Activated T-helper 1 cell treated with Interleukin-2 at 50 U/mL for 16 hours (primary cell): ENCODE results near the gene TMEM161B.
"Not testable (repeated sequence)": the region's sequence is repeated elsewhere in the genome, so short reads cannot be mapped to it uniquely, and the experiment has no call there.

ENCODE experiments used
- DNase-seq: peaks from one replicate; pipeline ENCODE4 v3.0.0-alpha.2; 2020; ENCODE audit warnings: low read depth

TMEM161B gene

GRCh38 chr5:88268385-88269184 lies at the start of gene TMEM161B:
TMEM161B (minus strand) TSS chr5:88268845; CDS start chr5:88268723, 122 bp downstream.
- DNase-seq, result peak; percentile 92

- DNase-seq, result no peak
These were observed 35.7 kb upstream of the TMEM161B start for GRCh38 chr5:88304356-88304755.

DNA sequence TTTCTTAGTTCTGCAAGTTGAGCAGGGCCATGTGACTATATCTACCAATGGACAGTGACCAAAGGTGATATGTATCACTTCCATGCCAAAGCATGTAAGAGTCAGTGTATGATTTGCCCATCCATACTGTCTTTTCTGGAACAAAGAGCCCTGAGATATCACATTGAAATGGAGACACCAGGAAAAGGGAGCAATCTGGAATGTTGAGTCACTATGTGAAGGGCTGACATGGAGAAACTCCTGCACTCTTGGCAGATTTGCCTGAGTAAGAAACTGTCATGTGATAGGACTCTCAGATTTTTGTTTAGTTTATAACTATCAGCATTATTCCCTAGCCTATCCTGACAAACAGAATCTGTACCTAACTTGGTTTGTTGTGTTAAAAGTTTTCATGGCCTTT lies 29.8 kb upstream of the TMEM161B start:
- no peak for DNase-seq

GRCh38 chr5:88290801-88291200 lies 22.2 kb upstream of the TMEM161B start:
- no peak for DNase-seq

- DNase-seq, result no peak
These were observed 20.0 kb upstream of the TMEM161B start for GRCh38 chr5:88288528-88289197.

- no peak for DNase-seq
These were observed 19.3 kb upstream of the TMEM161B start for GRCh38 chr5:88287846-88288527.

DNA sequence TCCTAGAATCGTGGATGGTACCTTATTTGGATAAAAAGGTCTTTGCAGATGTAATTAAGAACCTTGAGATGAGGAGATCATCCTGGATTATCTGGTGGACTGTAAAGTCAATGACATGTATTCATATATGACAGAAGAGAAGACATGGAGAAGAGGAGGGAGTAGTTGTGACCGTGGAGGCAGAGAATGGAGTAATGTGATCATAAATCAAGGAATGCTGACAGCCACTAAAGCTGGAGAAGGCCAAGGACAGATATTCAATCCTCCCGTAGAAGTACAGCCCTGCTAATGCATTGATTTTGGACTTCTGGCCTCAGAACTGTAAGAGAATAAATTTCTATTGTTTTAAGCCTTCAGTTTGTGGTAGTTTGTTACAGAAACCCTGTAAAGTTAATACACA lies 18.7 kb upstream of the TMEM161B start:
- no peak for DNase-seq

GRCh38 chr5:88283690-88284089 lies 15.0 kb upstream of the TMEM161B start:
- no peak for DNase-seq

- no peak for DNase-seq
These were observed 12.7 kb upstream of the TMEM161B start for GRCh38 chr5:88281322-88281721.

- DNase-seq, result no peak
These were observed 10.9 kb upstream of the TMEM161B start for GRCh38 chr5:88279584-88279983.

DNA sequence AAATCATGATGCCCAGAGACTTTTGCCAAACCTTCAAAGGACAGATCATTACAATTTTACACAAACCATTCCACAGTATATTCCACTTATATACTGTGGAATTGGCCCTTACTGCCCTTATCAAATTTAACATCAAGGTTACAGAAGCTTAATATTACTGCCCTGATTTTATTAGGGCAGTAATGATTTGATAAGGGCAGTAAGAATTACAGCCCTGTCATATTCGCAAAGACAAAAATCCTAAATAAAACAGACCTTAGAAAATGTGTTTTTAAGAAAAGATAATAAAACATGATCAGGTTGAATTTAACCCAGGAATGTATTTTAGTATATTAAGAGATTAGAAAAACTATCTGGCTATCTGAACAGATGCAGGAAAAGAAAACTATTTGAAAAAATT lies 7.7 kb upstream of the TMEM161B start:
- no peak for DNase-seq

- no peak for DNase-seq
These were observed 6.9 kb upstream of the TMEM161B start for GRCh38 chr5:88275581-88275980.

DNA sequence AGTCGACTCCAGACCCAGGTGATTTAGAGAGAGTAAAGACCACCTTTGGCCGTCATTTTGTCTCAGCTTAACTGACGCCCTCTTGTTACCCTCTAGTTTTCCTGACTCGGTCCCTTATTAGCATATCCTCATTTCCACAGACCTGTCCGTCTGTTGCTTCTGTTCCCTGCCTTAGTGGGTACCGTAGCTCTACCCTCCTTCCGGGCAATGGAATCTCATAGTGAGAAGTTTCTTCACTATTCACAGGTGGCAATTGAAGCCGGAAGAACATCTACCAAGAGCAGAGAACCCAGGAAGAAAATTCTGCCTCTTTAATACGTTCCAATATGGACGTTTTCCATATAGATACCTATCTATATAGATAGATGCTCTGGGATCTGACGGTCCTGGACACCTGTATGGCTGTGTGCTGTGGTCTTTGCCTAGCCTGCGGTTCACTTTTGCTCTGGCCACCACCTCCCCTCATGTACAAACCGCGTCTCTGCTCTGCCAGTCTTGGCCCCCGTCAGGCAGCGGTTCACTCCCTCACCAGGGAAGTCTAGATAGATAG lies 652 bp upstream of the TMEM161B start:
- no peak for DNase-seq

- not testable (repeated sequence) for DNase-seq
These were observed 4.1 kb downstream of the TMEM161B start for GRCh38 chr5:88264565-88264964.

DNA sequence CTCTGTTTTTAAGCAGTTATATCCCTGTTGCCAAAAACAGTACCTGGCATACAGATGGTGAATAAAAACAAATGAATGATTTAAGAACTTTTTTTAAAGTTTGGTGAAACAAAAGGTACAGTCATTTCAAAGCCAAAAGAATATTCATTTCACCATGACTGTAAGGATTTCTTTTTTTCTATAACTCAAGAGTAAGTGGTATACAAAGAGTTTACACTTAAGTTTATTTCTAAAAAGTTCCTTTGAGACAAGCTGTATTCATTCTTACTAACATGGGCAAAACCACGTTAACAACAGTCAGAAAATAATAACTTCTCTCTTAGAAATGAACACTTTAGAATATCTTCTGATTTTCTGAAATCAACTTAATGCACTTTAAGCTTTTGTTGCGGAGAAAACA lies 5.3 kb downstream of the TMEM161B start:
- no peak for DNase-seq

- DNase-seq, result no peak
These were observed 6.5 kb downstream of the TMEM161B start for GRCh38 chr5:88262116-88262515.

GRCh38 chr5:88258636-88259035 lies 10.0 kb downstream of the TMEM161B start:
- DNase-seq, result no peak

GRCh38 chr5:88256872-88257271 lies 11.8 kb downstream of the TMEM161B start:
- no peak for DNase-seq

GRCh38 chr5:88256037-88256436 lies 12.6 kb downstream of the TMEM161B start:
- no peak for DNase-seq

- DNase-seq, result no peak
These were observed 14.3 kb downstream of the TMEM161B start for GRCh38 chr5:88254320-88254719.

DNA sequence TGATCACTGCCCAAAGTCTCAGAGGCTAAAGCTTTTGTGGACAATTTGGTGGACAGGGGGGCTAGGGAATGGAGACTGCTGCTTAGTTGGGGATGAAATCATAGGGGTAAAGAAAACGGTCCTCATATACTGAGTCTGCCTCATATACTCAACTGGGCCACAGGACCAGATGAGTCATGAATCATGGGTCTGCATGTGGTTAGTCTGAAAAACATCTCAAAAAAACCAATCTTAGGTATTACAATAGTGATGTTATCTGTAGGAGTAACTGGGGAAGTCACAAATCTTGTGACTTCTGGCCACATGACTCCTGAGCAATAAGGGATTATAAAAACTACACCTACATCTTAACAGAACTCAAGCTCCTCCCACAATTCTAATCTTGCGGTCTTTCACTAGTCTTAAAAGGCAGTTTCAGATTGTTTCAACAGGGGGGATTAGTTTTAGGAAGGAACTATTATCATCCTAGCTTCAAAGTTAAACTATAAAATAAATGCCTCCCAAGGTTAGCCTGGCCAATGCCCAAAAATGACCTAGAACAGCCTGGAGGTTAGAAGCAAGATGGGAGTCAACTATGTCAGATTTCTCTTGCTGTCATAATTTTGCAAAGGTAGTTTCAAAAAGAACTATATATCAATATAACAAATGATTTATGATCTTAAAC lies 17.5 kb downstream of the TMEM161B start:
- DNase-seq, result no peak

DNA sequence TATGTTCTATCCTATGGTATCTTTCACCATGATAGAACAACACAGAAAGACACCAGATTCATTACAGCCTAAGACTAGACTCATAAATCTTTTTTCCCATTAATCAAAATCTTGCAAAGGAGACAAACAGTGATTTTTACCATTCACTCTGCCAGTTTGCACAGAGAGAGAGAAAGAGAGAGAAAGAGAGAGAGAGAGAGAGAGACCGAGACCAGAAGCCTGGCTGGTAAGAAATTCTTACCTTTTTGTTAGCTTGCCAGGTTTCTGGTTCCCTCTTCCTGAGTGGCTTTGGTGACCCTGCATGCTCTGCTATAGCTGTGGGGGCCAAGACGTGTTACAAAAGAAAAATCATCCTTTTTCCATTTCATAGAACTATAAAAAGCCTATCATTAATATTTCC lies 18.6 kb downstream of the TMEM161B start:
- no peak for DNase-seq
